NCI-H1092 treated with DMSO at 0.1 percent for 48 hours (cell line): ENCODE measurements around the gene MCRIP1.

Source experiments
- DNase-seq: peaks from one replicate; lab custom pipeline; 2025; lab: John Stamatoyannopoulos, UW

MCRIP1 gene

GRCh38 chr17:81819708-81820107 is 13.4 kb downstream of the MCRIP1 start:
- DNase-seq = no peak

- no peak for DNase-seq
Measured at GRCh38 chr17:81817758-81818147, 15.3 kb downstream of the MCRIP1 start.

- no peak for DNase-seq
Measured at GRCh38 chr17:81815646-81815986, 17.5 kb downstream of the MCRIP1 start.

- DNase-seq = peak; percentile 18
Measured at GRCh38 chr17:81814748-81815645, 18.1 kb downstream of the MCRIP1 start.

- no peak for DNase-seq
Measured at GRCh38 chr17:81813861-81814683, 19.0 kb downstream of the MCRIP1 start.

GRCh38 chr17:81813371-81813684 is 19.8 kb downstream of the MCRIP1 start:
- no peak for DNase-seq

GRCh38 chr17:81812571-81813370 is 20.3 kb downstream of the MCRIP1 start:
- DNase-seq = no peak

GRCh38 chr17:81811705-81812570 is 21.2 kb downstream of the MCRIP1 start:
- no peak for DNase-seq

GRCh38 chr17:81810892-81811704 is 22.0 kb downstream of the MCRIP1 start:
- DNase-seq = no peak

GRCh38 chr17:81810476-81810875 is 22.6 kb downstream of the MCRIP1 start:
- no peak for DNase-seq

- DNase-seq = no peak
Measured at GRCh38 chr17:81809556-81809998, 23.5 kb downstream of the MCRIP1 start.

GRCh38 chr17:81808778-81809555 is 24.1 kb downstream of the MCRIP1 start:
- DNase-seq = no peak

- DNase-seq = no peak
Measured at GRCh38 chr17:81807839-81808238, 25.3 kb downstream of the MCRIP1 start.

- no peak for DNase-seq
Measured at GRCh38 chr17:81807210-81807719, 25.8 kb downstream of the MCRIP1 start.

- no peak for DNase-seq
Measured at GRCh38 chr17:81806461-81807209, 26.5 kb downstream of the MCRIP1 start.

- DNase-seq = no peak
Measured at GRCh38 chr17:81805707-81806460, 27.2 kb downstream of the MCRIP1 start.

GRCh38 chr17:81804559-81805399 is 28.3 kb downstream of the MCRIP1 start:
- DNase-seq = no peak
